Natural killer cell (primary cell): Measurements from ENCODE around the gene SAMD3. TPM values are rescaled to one million over a fixed set of nuclear protein-coding genes. Genes with fewer than 3 reads are reported as not detected.
"Not testable (repeated sequence)": the region's sequence is repeated elsewhere in the genome, so short reads cannot be mapped to it uniquely, and the experiment has no call there.

Experiments
- ATAC-seq, 3 donors: fragments of 150-1000 bp in 2 of 3; fragments of 200-7000 bp in 1 of 3; cut with Tn5 transposase; 1 replicate in 1 of 3; 2 replicates in 2 of 3; pipeline ENCODE4 v1.10.0; 2021; ENCODE audit warnings: mild to moderate bottlenecking in 2 of 3, moderate library complexity in 2 of 3
- DNase-seq, 2 donors: peaks; one replicate each; pipeline versions ENCODE4 v3.0.0 to v3.0.0-alpha.2; 2013 to 2021; ENCODE audit warnings: mixed read lengths in 1 of 2
- H3K27ac ChIP-seq: one replicate; pipeline ENCODE4 v1.5.1; 2013; ENCODE audit warnings: mild to moderate bottlenecking, low read length
- H3K27me3 ChIP-seq: one replicate; pipeline ENCODE4 v1.6.1; 2013; ENCODE audit warnings: low read length; ENCODE audit not compliant: control insufficient read depth, insufficient read depth
- H3K36me3 ChIP-seq: one replicate; pipeline ENCODE4 v1.6.1; 2013; ENCODE audit warnings: low read length; ENCODE audit not compliant: control insufficient read depth, insufficient read depth
- H3K4me1 ChIP-seq: one replicate; pipeline ENCODE4 v1.6.1; 2013; ENCODE audit warnings: low read length; ENCODE audit not compliant: control insufficient read depth, insufficient read depth
- H3K4me3 ChIP-seq: one replicate; pipeline ENCODE4 v1.5.1; 2013; ENCODE audit warnings: low read length
- H3K9me3 ChIP-seq: one replicate; pipeline ENCODE4 v1.6.1; 2013; ENCODE audit warnings: low read length; ENCODE audit not compliant: control insufficient read depth, insufficient read depth
- H3K27ac Mint-ChIP-seq, 2 donors: one replicate each; pipeline ENCODE4 v1.8.0; 2022; ENCODE audit warnings: mild to moderate bottlenecking in 2 of 2, mixed read lengths in 2 of 2, moderate library complexity in 1 of 2
- H3K27me3 Mint-ChIP-seq, 2 donors: one replicate each; pipeline ENCODE4 v1.8.0; 2022; ENCODE audit warnings: low read depth in 2 of 2, mixed read lengths in 2 of 2
- H3K36me3 Mint-ChIP-seq: one replicate; pipeline ENCODE4 v1.8.0; 2022; ENCODE audit warnings: mixed read lengths
- H3K4me1 Mint-ChIP-seq, 2 donors: one replicate each; pipeline ENCODE4 v1.8.0; 2022; ENCODE audit warnings: mixed read lengths in 2 of 2
- H3K4me3 Mint-ChIP-seq: one replicate; pipeline ENCODE4 v1.8.0; 2022; ENCODE audit warnings: mild to moderate bottlenecking, moderate library complexity, mixed read lengths
- H3K9me3 Mint-ChIP-seq, 2 donors: one replicate each; pipeline ENCODE4 v1.8.0; 2022; ENCODE audit warnings: mixed read lengths in 2 of 2
- CTCF ChIP-seq: fragments of 200-600 bp; IDR thresholded peaks from one replicate; pipeline ENCODE4 v1.8.0; 2022; ENCODE audit warnings: antibody characterized with exemption
- WGBS: methylation state at CpG from one replicate; pipeline ENCODE4 v1.1.7; 2013; ENCODE audit warnings: missing lambda C conversion rate; ENCODE audit not compliant: insufficient coverage; 5-methylcytosine and 5-hydroxymethylcytosine counted together
- intact Hi-C: fragments of 100-400 bp; cut with micrococcal nuclease; formaldehyde crosslinking; loops from one replicate; pipeline ENCODE4 v1.14.2; 2022
- total RNA-seq, 4 donors: library from RNA; stranded (reverse); fragments of 120-200 nt in 1 of 4; gene quantifications; one replicate each; pipeline versions ENCODE4 v1.2.3 to v1.2.4, GENCODE V29; 2013 to 2022

SAMD3 gene
- total RNA-seq, 3 donors from 2014 or later (not counting 1 experiment from before 2014, with no cell fraction given): 322 to 413 (median 339) TPM

GRCh38 chr6:130150906-130151305 is 71.8 kb downstream of the SAMD3 start:
- H3K4me3 Mint-ChIP-seq: no peak overlapping the region
- no peak for TF ChIP-seq CTCF
- H3K4me1 Mint-ChIP-seq: peaks cover 39 to 46% of the 10 kb centered on the region in 2 donors
- no peak overlapping the region for H3K4me3 ChIP-seq
- no peaks in the 10 kb centered on the region for H3K4me1 ChIP-seq
- H3K27me3 Mint-ChIP-seq: no peaks in the 10 kb centered on the region
- no peak overlapping the region for H3K27ac ChIP-seq
- no peaks in the 10 kb centered on the region for H3K9me3 Mint-ChIP-seq
- ATAC-seq: no peak
- H3K36me3 ChIP-seq: peaks cover 78% of the 10 kb centered on the region
- no peaks in the 10 kb centered on the region for H3K27me3 ChIP-seq
- H3K27ac Mint-ChIP-seq: peak overlapping the region; percentile 73 to 87
- intact Hi-C loops: no loop called here
- 85% methylated on average over 8 of the region's 8 CpGs for WGBS
- peaks cover 26% of the 10 kb centered on the region for H3K36me3 Mint-ChIP-seq
- H3K9me3 ChIP-seq: no peaks in the 10 kb centered on the region
- DNase-seq: no peak

GRCh38 chr6:130149016-130149415 is 73.7 kb downstream of the SAMD3 start:
- DNase-seq, intact Hi-C loops, H3K27me3 ChIP-seq, H3K9me3 ChIP-seq, ATAC-seq, H3K27ac ChIP-seq, H3K4me1 ChIP-seq, H3K27me3 Mint-ChIP-seq, H3K4me3 ChIP-seq, H3K9me3 Mint-ChIP-seq, H3K4me3 Mint-ChIP-seq: not testable (repeated sequence)
- Mint-ChIP-seq H3K4me1 (peaks cover 40 to 53% of the 10 kb centered on the region in 2 donors), H3K27ac (peak overlapping the region; percentile 73 to 87), H3K36me3 (peaks cover 29% of the 10 kb centered on the region)
- peaks cover 80% of the 10 kb centered on the region for H3K36me3 ChIP-seq
- 89% methylated on average over 2 of the region's 2 CpGs for WGBS

- no peak overlapping the region for H3K4me3 ChIP-seq
- intact Hi-C loops: loop anchor here (1.0 kb wide), 1 partner anchor 134 kb away; no protein-coding TSS in a partner anchor
- H3K27ac ChIP-seq: no peak overlapping the region
- WGBS: 80% methylated on average over 7 of the region's 7 CpGs
- Mint-ChIP-seq H3K9me3 (no peaks in the 10 kb centered on the region), H3K27me3 (no peaks in the 10 kb centered on the region), H3K4me1 (peaks cover 40 to 60% of the 10 kb centered on the region in 2 donors), H3K4me3 (no peak overlapping the region), H3K36me3 (peaks cover 36% of the 10 kb centered on the region), H3K27ac (peak overlapping the region; percentile 73 to 87)
- H3K4me1 ChIP-seq: no peaks in the 10 kb centered on the region
- TF ChIP-seq CTCF: peak; percentile 41
- H3K9me3 ChIP-seq: no peaks in the 10 kb centered on the region
- no peaks in the 10 kb centered on the region for H3K27me3 ChIP-seq
- ATAC-seq (peak; percentile 63 to 84 (median 73)), DNase-seq (peak in 1 of 2 donors; percentile 43)
- H3K36me3 ChIP-seq: peaks cover 80% of the 10 kb centered on the region
Observed at GRCh38 chr6:130148181-130148580, 74.6 kb downstream of the SAMD3 start.

- ATAC-seq: no peak
- Histone ChIP-seq H3K9me3 (no peaks in the 10 kb centered on the region), H3K4me3 (no peak overlapping the region), H3K27me3 (no peaks in the 10 kb centered on the region), H3K27ac (peak overlapping the region; percentile 19), H3K36me3 (peaks cover 82% of the 10 kb centered on the region), H3K4me1 (no peaks in the 10 kb centered on the region)
- intact Hi-C loops: no loop called here
- Mint-ChIP-seq H3K27ac (peak overlapping the region; percentile 73 to 87), H3K4me1 (peaks cover 46 to 66% of the 10 kb centered on the region in 2 donors), H3K27me3 (no peaks in the 10 kb centered on the region), H3K9me3 (no peaks in the 10 kb centered on the region), H3K4me3 (no peak overlapping the region), H3K36me3 (peaks cover 43% of the 10 kb centered on the region)
- no peak for TF ChIP-seq CTCF
- no peak for DNase-seq
- WGBS: 95% methylated on average over 3 of the region's 3 CpGs
Observed at GRCh38 chr6:130147111-130147510, 75.6 kb downstream of the SAMD3 start.
